ENCODE results near the gene ICE2.

Gene ICE2

GRCh38 chr15:60478566-60479360 lies at the start of gene ICE2:
Gene ICE2 (minus strand): TSS chr15:60479142. CDS start chr15:60477977, 1,165 bp downstream.
- Histone ChIP-seq H3K9ac (ENCODE audit: low read depth, low read length) (peak within 1 kb of the TSS; percentile 98), H3K9me3 (ENCODE audit: control insufficient read depth, insufficient read depth, low read length) (no peaks in the 10 kb centered on the region), H3K36me3 (ENCODE audit: insufficient read depth, low read length) (no peaks in the 10 kb centered on the region), H3K4me1 (ENCODE audit: insufficient read depth, low read length) (peaks cover 8% of the 10 kb centered on the region; the same call in 1 of the 2 replicates)

DNA sequence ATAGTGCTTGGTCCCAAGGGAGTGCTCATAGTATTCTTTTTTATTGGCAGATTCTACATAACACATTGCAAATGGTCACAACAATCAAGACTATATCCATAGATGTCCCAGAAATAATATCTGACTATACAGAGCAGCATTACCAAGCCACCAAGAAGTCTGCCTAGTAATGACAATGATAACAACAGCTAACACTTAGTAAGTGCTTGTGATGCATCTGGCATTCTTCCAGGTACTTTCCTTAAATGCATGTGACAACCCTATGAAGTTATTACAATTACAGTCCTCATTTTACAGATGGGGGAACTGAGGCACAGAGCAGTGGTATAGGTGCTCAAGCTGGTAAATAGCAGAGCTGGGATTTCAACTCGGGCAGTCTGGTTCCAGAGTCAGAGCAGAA lies 49.6 kb upstream of the ICE2 start:
- no peaks in the 10 kb centered on the region for H3K4me1 ChIP-seq (ENCODE audit: insufficient read depth, low read length)
- H3K9ac ChIP-seq (ENCODE audit: low read depth, low read length), result no peak overlapping the region
- peaks cover 3% of the 10 kb centered on the region; the same call in 1 of the 2 replicates for H3K36me3 ChIP-seq (ENCODE audit: insufficient read depth, low read length)

GRCh38 chr15:60527456-60527855 lies 48.5 kb upstream of the ICE2 start:
- Histone ChIP-seq H3K9ac (ENCODE audit: low read depth, low read length) (no peak overlapping the region), H3K4me1 (ENCODE audit: insufficient read depth, low read length) (no peaks in the 10 kb centered on the region), H3K9me3 (ENCODE audit: control insufficient read depth, insufficient read depth, low read length) (no peaks in the 10 kb centered on the region), H3K36me3 (ENCODE audit: insufficient read depth, low read length) (peaks cover 3% of the 10 kb centered on the region; the same call in 1 of the 2 replicates)

More for the DNA sequence above, 49.6 kb upstream of the ICE2 start:
- no peaks in the 10 kb centered on the region for H3K9me3 ChIP-seq (ENCODE audit: control insufficient read depth, insufficient read depth, low read length)

- no peaks in the 10 kb centered on the region for H3K9me3 ChIP-seq (ENCODE audit: control insufficient read depth, insufficient read depth, low read length)
- H3K9ac ChIP-seq (ENCODE audit: low read depth, low read length), result no peak overlapping the region
- no peaks in the 10 kb centered on the region for H3K4me1 ChIP-seq (ENCODE audit: insufficient read depth, low read length)
- peaks cover 3% of the 10 kb centered on the region; the same call in 1 of the 2 replicates for H3K36me3 ChIP-seq (ENCODE audit: insufficient read depth, low read length)
These were observed 47.2 kb upstream of the ICE2 start for GRCh38 chr15:60526127-60526616.

DNA sequence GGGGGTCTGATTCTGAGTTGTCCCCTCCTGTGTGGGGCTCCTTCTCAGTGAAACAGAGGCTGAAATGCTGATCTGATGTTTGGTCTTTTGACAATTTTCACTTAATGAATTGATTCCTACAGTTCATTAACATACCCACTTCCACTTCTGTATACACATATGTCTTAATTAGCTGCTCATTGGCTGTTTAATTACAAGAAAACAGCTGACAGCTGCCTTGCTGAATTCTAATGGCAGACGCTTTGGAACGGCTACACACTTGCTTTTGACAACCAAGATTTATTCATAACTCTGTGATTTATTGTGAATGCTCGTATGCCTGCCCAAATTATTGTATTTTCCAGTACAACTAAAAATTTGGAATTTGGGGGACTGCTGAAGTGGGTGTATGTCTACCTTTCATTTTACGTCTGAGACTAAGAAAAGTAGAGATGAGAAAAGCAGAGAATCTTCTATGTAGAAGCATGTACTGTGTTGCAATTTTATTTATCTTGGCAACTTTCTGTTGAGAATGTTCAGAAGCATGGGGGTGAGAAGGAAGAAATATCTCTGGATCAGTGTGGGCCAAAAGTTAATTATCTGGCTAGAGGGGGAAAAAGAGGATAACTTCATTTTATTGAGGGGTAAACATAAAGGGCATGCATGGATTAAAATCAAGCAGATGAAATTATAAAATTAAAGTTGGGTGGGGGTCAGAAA lies 46.5 kb upstream of the ICE2 start:
- peaks cover 3% of the 10 kb centered on the region; the same call in 1 of the 2 replicates for H3K36me3 ChIP-seq (ENCODE audit: insufficient read depth, low read length)
- 0 out of 2 replicates have a peak, but pooled peaks cover 1% of the 10 kb centered on the region for H3K4me1 ChIP-seq (ENCODE audit: insufficient read depth, low read length)
- H3K9ac ChIP-seq (ENCODE audit: low read depth, low read length), result no peak overlapping the region
- H3K9me3 ChIP-seq (ENCODE audit: control insufficient read depth, insufficient read depth, low read length), result no peaks in the 10 kb centered on the region

- H3K36me3 ChIP-seq (ENCODE audit: insufficient read depth, low read length), result peaks cover 3% of the 10 kb centered on the region; the same call in 1 of the 2 replicates
- H3K9ac ChIP-seq (ENCODE audit: low read depth, low read length), result no peak overlapping the region
- peaks cover 17% of the 10 kb centered on the region for H3K4me1 ChIP-seq (ENCODE audit: insufficient read depth, low read length)
- H3K9me3 ChIP-seq (ENCODE audit: control insufficient read depth, insufficient read depth, low read length), result no peaks in the 10 kb centered on the region
These were observed 44.1 kb upstream of the ICE2 start for GRCh38 chr15:60523056-60523455.

DNA sequence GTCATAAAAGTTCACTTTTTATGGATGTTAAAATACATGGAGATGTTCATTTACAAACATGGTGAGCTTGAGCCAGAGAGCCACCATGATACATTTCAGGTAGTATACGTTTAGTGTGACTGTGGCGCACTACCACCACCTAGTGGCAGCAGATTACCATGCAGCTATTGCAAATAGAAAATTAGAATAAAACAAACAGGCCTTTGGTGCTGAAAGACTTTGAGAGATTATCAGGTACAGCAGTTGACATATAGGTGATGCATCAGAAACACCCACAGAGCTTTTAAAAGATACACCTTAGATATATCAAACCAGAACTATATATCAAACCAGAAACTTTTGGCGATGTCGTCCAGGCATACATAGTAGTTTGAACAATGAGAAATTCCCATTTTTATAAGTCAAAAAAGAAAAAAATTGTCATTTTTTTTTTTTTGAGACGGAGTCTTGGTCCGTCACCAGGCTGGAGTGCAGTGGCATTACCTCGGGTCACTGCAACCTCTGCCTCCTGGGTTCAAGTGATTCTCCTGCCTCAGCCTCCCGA lies 42.0 kb upstream of the ICE2 start:
- H3K9me3 ChIP-seq (ENCODE audit: control insufficient read depth, insufficient read depth, low read length), result no peaks in the 10 kb centered on the region
- no peak overlapping the region for H3K9ac ChIP-seq (ENCODE audit: low read depth, low read length)
- peaks cover 17% of the 10 kb centered on the region for H3K4me1 ChIP-seq (ENCODE audit: insufficient read depth, low read length)
- H3K36me3 ChIP-seq (ENCODE audit: insufficient read depth, low read length), result no peaks in the 10 kb centered on the region

DNA sequence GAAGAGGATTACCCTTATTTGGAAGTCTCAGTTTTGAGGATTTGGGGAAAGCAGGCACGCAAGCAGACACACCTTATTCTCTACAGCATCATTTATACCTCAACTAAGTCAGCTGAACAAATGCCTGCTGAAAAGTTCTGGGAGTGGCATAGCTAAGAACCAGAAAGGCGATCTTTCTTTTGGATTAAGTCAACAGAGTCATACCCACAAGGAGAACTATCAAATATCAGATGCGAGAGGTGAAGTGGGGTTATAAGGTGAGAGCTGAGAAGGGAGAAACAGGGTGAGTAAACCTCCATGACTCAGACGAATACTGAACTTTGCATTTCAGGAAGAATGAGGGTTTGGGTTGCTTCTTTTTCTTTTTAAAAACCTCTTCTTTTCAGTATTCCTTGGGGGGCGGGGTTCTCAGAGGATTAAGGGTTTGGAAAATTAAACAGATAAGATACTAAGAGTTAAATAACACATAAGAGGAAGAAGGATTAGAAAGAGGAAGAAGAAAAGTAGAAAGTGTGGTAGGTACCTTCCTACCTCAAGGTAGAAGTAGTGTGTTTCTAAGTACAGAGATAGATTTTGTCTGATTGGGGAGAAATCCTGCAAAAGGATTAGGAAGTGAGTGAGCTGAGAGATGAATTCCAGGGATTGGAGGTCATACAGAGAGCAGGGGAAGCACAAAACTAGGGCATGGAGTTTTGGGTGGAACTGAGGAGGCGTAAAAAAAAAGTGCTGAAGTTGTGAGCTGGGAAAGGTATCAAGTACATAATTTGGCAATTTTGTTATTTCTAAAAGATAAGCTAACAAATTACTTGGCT lies 41.3 kb upstream of the ICE2 start:
- H3K9ac ChIP-seq (ENCODE audit: low read depth, low read length), result peak overlapping the region; percentile 14; the same call in 1 of the 2 replicates
- H3K36me3 ChIP-seq (ENCODE audit: insufficient read depth, low read length), result no peaks in the 10 kb centered on the region
- H3K4me1 ChIP-seq (ENCODE audit: insufficient read depth, low read length), result peaks cover 17% of the 10 kb centered on the region
- no peaks in the 10 kb centered on the region for H3K9me3 ChIP-seq (ENCODE audit: control insufficient read depth, insufficient read depth, low read length)

DNA sequence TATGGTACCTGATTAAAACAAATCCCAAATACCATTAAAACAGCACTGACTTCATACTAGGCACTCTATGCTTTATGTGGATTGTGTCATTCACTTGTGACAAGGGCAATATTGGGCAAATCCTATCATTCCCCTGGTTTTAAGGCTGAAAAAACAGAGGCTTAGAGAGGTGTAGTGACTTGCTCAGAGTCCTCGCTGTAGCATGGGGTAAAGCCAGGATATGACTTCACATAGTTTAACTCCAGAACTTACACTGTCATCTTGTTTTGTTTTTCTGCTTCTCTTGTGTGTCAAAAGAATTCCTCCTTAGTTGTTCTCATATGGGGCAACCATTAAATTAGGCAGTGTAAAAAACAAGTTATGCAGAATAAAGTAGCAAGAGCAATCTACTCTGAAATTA lies 40.3 kb upstream of the ICE2 start:
- Histone ChIP-seq H3K36me3 (ENCODE audit: insufficient read depth, low read length) (no peaks in the 10 kb centered on the region), H3K9ac (ENCODE audit: low read depth, low read length) (no peak overlapping the region), H3K4me1 (ENCODE audit: insufficient read depth, low read length) (peaks cover 17% of the 10 kb centered on the region), H3K9me3 (ENCODE audit: control insufficient read depth, insufficient read depth, low read length) (no peaks in the 10 kb centered on the region)

DNA sequence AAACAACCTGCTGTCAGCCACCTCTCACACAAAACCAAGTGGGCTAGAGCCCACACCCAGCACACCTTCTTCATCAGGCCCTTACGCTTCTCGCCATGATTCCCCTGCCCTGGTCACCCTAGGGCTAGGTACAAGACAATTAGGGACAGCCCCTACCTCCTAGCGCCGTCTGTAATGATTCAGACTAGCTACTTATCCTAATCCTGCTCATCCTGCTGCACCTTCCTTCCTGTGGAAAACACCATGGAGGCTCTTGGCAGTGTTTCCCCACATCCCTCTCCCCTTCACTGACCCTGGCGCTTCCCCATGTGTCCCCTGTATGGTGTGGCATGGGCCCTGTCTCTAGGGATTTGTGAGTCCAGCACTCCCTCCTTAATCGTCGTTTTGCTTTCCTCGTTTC lies 39.6 kb upstream of the ICE2 start:
- H3K36me3 ChIP-seq (ENCODE audit: insufficient read depth, low read length), result peaks cover 1% of the 10 kb centered on the region; the same call in 1 of the 2 replicates
- no peak overlapping the region for H3K9ac ChIP-seq (ENCODE audit: low read depth, low read length)
- H3K9me3 ChIP-seq (ENCODE audit: control insufficient read depth, insufficient read depth, low read length), result no peaks in the 10 kb centered on the region
- H3K4me1 ChIP-seq (ENCODE audit: insufficient read depth, low read length), result peaks cover 17% of the 10 kb centered on the region

- H3K4me1 ChIP-seq (ENCODE audit: insufficient read depth, low read length), result peaks cover 8% of the 10 kb centered on the region
- no peaks in the 10 kb centered on the region for H3K9me3 ChIP-seq (ENCODE audit: control insufficient read depth, insufficient read depth, low read length)
- no peak overlapping the region for H3K9ac ChIP-seq (ENCODE audit: low read depth, low read length)
- H3K36me3 ChIP-seq (ENCODE audit: insufficient read depth, low read length), result peaks cover 3% of the 10 kb centered on the region; the same call in 1 of the 2 replicates
These were observed 35.4 kb upstream of the ICE2 start for GRCh38 chr15:60514261-60514881.

DNA sequence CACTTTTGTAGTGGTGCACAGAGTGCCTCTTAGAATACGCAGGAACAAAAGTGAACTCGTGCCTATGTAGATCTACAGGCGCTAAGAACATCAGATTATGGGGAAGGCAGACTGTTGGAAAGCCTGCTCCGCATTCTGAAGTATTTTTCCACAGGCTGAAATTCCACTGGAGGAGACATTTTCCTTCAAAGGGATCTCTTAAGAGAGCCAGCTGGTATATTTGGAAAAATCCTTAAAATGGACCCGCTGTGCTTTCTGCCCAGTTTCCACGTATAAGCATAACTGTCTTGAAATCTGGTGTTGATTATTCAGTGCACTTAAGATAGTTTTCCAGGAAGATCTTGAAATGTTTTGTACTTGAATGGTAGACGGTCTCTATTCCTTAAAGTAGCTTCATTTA lies 34.7 kb upstream of the ICE2 start:
- Histone ChIP-seq H3K36me3 (ENCODE audit: insufficient read depth, low read length) (peaks cover 3% of the 10 kb centered on the region; the same call in 1 of the 2 replicates), H3K9ac (ENCODE audit: low read depth, low read length) (no peak overlapping the region)

DNA sequence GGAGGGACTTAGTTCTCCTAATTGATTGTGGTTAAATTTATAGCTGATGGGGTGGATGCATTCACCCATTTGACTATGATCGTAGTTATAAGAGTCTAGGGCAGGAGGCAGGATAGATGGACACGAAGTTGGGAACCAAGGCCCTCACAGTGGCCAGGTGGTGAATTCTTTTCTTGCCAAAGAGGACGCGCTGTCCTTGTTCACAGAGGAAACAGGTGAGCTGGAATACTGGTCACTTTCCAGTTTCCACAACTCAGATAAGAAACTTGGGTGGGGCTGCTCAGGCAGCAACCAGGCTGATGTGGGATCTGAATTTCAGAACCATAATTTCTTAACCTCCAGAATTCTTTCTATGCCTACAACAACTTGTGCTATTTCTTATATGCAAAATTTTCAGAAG lies 34.0 kb upstream of the ICE2 start:
- Histone ChIP-seq H3K9ac (ENCODE audit: low read depth, low read length) (no peak overlapping the region), H3K9me3 (ENCODE audit: control insufficient read depth, insufficient read depth, low read length) (no peaks in the 10 kb centered on the region), H3K36me3 (ENCODE audit: insufficient read depth, low read length) (peaks cover 3% of the 10 kb centered on the region; the same call in 1 of the 2 replicates), H3K4me1 (ENCODE audit: insufficient read depth, low read length) (0 out of 2 replicates have a peak, but pooled peaks cover 5% of the 10 kb centered on the region)

More for the DNA sequence above, 34.7 kb upstream of the ICE2 start:
- no peaks in the 10 kb centered on the region for H3K9me3 ChIP-seq (ENCODE audit: control insufficient read depth, insufficient read depth, low read length)
- 0 out of 2 replicates have a peak, but pooled peaks cover 5% of the 10 kb centered on the region for H3K4me1 ChIP-seq (ENCODE audit: insufficient read depth, low read length)
